Motor neuron (in vitro differentiated cells): ENCODE measurements around the gene FBXO45. TPM values are rescaled to one million over a fixed set of nuclear protein-coding genes. Genes with fewer than 3 reads are reported as not detected.
A peak's percentile ranks its signal among the peaks of the same experiment; 100 is the strongest.
"Not testable (repeated sequence)": the region's sequence is repeated elsewhere in the genome, so short reads cannot be mapped to it uniquely, and the experiment has no call there.

Source experiments
- ATAC-seq, 8 experiments: fragments of 200-7000 bp; cut with Tn5 transposase; replicated peaks in 6 of 8; 2 replicates each; pipeline ENCODE4 v1.8.0; 2021; ENCODE audit warnings: mild to moderate bottlenecking in 8 of 8, moderate library complexity in 8 of 8
- H3K27ac ChIP-seq, 2 donors: fragments of 250-450 bp; sonication (Bioruptor Pico); 2 replicates each; pipeline ENCODE4 v1.9.0; 2021; ENCODE audit warnings: antibody characterized with exemption in 2 of 2, mild to moderate bottlenecking in 2 of 2, moderate library complexity in 1 of 2
- H3K4me1 ChIP-seq, 2 donors: fragments of 250-450 bp; sonication (Bioruptor Pico); replicated peaks in 1 of 2; 2 replicates each; pipeline ENCODE4 v1.6.1; 2021; ENCODE audit warnings: antibody characterized with exemption in 2 of 2, mild to moderate bottlenecking in 2 of 2, moderate library complexity in 1 of 2
- H3K4me3 ChIP-seq, 5 donors: fragments of 250-450 bp; sonication (Bioruptor Pico); 2 replicates each; pipeline ENCODE4 v1.9.0; 2021; ENCODE audit warnings: antibody characterized with exemption in 5 of 5, mild to moderate bottlenecking in 5 of 5, moderate library complexity in 4 of 5
- WGBS, 10 experiments: fragments of 450-650 bp; shearing (Covaris generic); methylation state at CpG; one replicate each; pipeline ENCODE4 v1.0.0; 2022; 5-methylcytosine and 5-hydroxymethylcytosine counted together
- in situ Hi-C, 9 experiments: fragments of 400-800 bp; cut with MboI; loops; one replicate each; pipeline ENCODE4 v1.15.0; 2021; ENCODE audit warnings: low sequenced_read_pairs in 9 of 9, low pct_unique_long_range_greater_than_20kb in 2 of 9; ENCODE audit not compliant: unreplicated experiment in 9 of 9
- total RNA-seq, 8 experiments: library from RNA; unstranded; fragments of 300-600 nt; gene quantifications; 2 replicates each; pipeline versions ENCODE4 v1.2.3 to v1.2.4, GENCODE V29; 2022

The FBXO45 gene
- total RNA-seq, 8 experiments from 2014 or later = 4.5 to 16.3 (median 12.4) TPM

- no peak overlapping the region for H3K27ac ChIP-seq
- WGBS, 10 experiments = 11 to 100% (median 39%) methylated on average over 1 to 5 of the region's 5 CpGs; no CpG with 5 or more reads in 1 of the 10 experiments
- ATAC-seq = peak; percentile 94 to 100 (median 100)
- H3K4me3 ChIP-seq = no peak overlapping the region
- in situ Hi-C loops = no loop called here
- H3K4me1 ChIP-seq = peaks cover 0 to 4% of the 10 kb centered on the region in 2 donors
Observed at GRCh38 chr3:196609343-196609775, 40.9 kb downstream of the FBXO45 start.

DNA sequence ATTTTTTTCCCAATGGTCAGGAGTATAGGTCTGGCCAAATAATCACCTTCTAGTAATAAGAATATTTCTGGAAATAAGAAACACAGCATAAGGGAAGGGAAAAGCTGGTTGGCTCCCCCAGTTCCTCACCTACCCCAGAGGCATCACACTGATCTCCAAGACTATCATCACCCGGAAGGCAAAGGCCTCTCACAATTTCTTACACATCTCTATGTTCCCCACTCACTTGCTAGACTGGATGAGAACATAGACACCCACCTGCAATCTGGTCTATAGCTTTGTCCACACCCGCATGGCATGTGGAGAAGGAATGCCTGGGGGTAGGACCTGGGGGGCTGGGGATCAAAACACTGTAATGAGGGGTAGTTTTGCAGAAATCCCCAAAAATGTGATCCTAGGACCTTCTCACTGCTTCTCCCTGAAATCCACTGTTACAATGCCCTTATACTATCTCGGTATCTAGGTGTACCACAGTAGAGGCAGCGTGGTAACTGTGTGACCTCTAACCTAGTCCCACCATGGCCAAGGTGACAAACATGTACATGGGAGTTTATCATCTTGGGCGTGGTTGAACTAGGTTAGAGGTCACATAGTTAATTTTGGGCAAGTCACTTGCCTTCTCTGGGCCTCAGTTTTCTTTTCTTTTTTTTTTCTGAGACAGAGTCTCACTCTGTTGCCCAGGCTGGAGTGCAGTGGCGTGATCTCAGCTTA lies 41.5 kb downstream of the FBXO45 start:
- in situ Hi-C loops = loop anchor here in 2 of 9 experiments (10.0 kb wide), 1 partner anchor 75 kb away; no protein-coding TSS in a partner anchor
- H3K4me1 ChIP-seq = peaks cover 0 to 4% of the 10 kb centered on the region in 2 donors
- no peak overlapping the region for H3K4me3 ChIP-seq
- no peak overlapping the region for H3K27ac ChIP-seq
- WGBS, 10 experiments = 11 to 100% (median 85%) methylated on average over 1 to 4 of the region's 6 CpGs; no CpG with 5 or more reads in 4 of the 10 experiments
- ATAC-seq = peak in 1 of 8 experiments; percentile 11

DNA sequence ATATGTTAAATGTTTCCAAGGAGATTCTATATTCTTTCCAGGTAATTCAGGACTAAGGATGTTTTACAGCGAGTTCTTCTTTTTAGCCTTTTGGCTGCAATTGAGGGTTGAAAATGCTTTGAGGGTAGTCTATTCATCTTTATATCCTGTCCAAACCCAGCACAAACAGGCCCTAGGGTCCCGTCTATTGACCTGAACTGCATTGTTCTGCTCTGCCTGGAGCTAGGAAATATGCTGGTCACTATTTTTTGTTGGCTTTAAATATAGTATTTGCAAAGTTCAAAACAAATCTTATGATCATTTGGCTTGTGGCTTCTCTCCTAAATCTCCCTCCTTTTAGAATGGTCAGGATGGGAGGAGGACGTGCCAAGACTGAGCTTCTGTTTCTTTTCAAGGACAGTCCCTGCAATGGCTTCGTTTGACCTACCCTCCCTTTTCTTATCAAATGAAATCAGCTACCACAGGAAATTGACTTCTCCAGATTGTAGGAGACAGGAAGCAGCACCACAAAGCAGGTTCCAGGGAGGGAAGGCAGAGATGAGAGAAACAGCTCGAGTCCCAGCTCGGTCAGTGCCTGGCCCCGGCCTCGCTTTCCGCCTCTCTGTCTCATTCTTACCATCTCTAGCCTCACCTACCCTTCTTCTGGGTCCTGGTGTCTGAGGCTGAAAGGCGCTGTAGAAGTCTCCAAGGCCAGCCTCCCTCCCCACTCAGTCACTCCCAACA lies 43.5 kb downstream of the FBXO45 start:
- Histone ChIP-seq H3K4me3 (no peak overlapping the region), H3K4me1 (peaks cover 0 to 4% of the 10 kb centered on the region in 2 donors), H3K27ac (no peak overlapping the region)
- in situ Hi-C loops = loop anchor here in 2 of 9 experiments (10.0 kb wide), 1 partner anchor 73 kb away; no protein-coding TSS in a partner anchor
- no peak for ATAC-seq
- WGBS, 10 experiments = 71 to 100% (median 84%) methylated on average over 1 to 8 of the region's 10 CpGs

DNA sequence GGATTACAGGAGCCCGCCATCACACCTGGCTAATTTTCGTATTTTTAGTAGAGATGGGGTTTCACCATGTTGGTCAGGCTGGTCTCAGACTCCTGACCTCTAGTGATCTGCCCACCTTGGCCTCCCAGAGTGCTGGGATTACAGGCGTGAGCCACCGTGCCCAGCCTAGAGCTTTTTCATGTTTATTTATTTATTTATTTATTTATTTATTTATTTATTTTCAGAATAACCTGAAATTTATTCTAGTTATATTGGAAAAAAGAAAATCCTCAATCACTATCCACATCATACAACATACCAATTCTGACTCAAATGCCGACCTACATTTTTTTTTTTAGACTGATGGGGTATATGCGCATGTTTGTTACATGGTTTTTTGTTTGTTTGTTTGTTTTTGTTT lies 46.8 kb downstream of the FBXO45 start:
- peaks cover 11 to 15% of the 10 kb centered on the region in 2 donors for H3K4me1 ChIP-seq
- WGBS, 10 experiments = 63 to 98% (median 87%) methylated on average over 1 to 6 of the region's 6 CpGs; no CpG with 5 or more reads in 2 of the 10 experiments
- in situ Hi-C loops = loop anchor here in 2 of 9 experiments (10.0 kb wide), 1 partner anchor 70 kb away; no protein-coding TSS in a partner anchor
- not testable (repeated sequence) for H3K4me3 ChIP-seq, H3K27ac ChIP-seq, ATAC-seq

GRCh38 chr3:196617256-196617655 lies 48.8 kb downstream of the FBXO45 start:
- WGBS, 10 experiments = 10 to 88% (median 78%) methylated on average over 1 to 5 of the region's 5 CpGs; no CpG with 5 or more reads in 1 of the 10 experiments
- no peak overlapping the region for H3K27ac ChIP-seq
- no peak overlapping the region for H3K4me3 ChIP-seq
- no peak for ATAC-seq
- H3K4me1 ChIP-seq = peaks cover 12 to 14% of the 10 kb centered on the region in 2 donors
- in situ Hi-C loops = loop anchor here in 2 of 9 experiments (10.0 kb wide), 1 partner anchor 68 kb away; no protein-coding TSS in a partner anchor

GRCh38 chr3:196619223-196619622 lies 50.8 kb downstream of the FBXO45 start:
- in situ Hi-C loops = loop anchor here in 2 of 9 experiments (10.0 kb wide), 1 partner anchor 66 kb away; no protein-coding TSS in a partner anchor
- ATAC-seq = peak in 1 of 8 experiments; percentile 31
- Histone ChIP-seq H3K4me3 (no peak overlapping the region), H3K4me1 (peaks cover 12 to 16% of the 10 kb centered on the region in 2 donors), H3K27ac (no peak overlapping the region)
- WGBS, 10 experiments = 19 to 65% (median 48%) methylated on average over 1 to 5 of the region's 5 CpGs; no CpG with 5 or more reads in 2 of the 10 experiments

GRCh38 chr3:196619627-196620026 lies 51.2 kb downstream of the FBXO45 start:
- ATAC-seq = peak in 3 of 8 experiments; percentile 33 to 86 (median 57)
- peaks cover 12 to 16% of the 10 kb centered on the region in 2 donors for H3K4me1 ChIP-seq
- in situ Hi-C loops = loop anchor here in 2 of 9 experiments (10.0 kb wide), 1 partner anchor 65 kb away; no protein-coding TSS in a partner anchor
- not testable (repeated sequence) for H3K4me3 ChIP-seq, H3K27ac ChIP-seq
- WGBS, 10 experiments = no CpG with 5 or more reads among the region's 5 CpGs

- Histone ChIP-seq H3K27ac (no peak overlapping the region), H3K4me3 (no peak overlapping the region), H3K4me1 (peaks cover 12 to 16% of the 10 kb centered on the region in 2 donors)
- in situ Hi-C loops = no loop called here
- 20 to 100% (median 68%) methylated on average over 1 to 10 of the region's 10 CpGs; no CpG with 5 or more reads in 1 of the 10 experiments for WGBS, 10 experiments
- ATAC-seq = peak in 4 of 8 experiments; percentile 38 to 93 (median 52)
Observed at GRCh38 chr3:196620161-196620604, 51.7 kb downstream of the FBXO45 start.

DNA sequence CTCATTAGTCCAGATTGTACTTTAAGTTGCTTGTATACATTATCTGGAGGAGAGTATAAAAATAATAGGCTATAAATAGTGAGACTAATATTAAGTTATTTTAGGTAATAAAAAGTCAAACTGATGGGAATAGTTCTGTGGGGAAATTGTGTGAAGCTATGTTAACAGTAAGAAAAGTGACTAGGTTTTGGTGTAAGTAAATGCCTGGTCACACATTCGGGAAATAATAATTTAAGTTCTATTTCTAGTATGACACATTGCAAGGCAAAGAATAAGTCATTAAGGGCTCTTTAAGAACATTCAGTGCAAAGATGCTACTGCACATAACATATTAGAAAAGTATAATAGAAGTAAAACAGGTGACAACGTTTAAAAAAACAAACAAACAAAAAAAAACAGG lies 52.2 kb downstream of the FBXO45 start:
- in situ Hi-C loops = no loop called here
- no peak for ATAC-seq
- H3K27ac ChIP-seq = no peak overlapping the region
- WGBS, 10 experiments = 25 to 100% (median 79%) methylated on average over 1 to 2 of the region's 2 CpGs; no CpG with 5 or more reads in 1 of the 10 experiments
- H3K4me3 ChIP-seq = no peak overlapping the region
- peaks cover 12 to 16% of the 10 kb centered on the region in 2 donors for H3K4me1 ChIP-seq

GRCh38 chr3:196621611-196622010 lies 53.2 kb downstream of the FBXO45 start:
- WGBS, 10 experiments = 80 to 100% (median 95%) methylated on average over 2 to 10 of the region's 10 CpGs; no CpG with 5 or more reads in 5 of the 10 experiments
- in situ Hi-C loops = no loop called here
- Histone ChIP-seq H3K4me3 (no peak overlapping the region), H3K27ac (no peak overlapping the region), H3K4me1 (peaks cover 12 to 16% of the 10 kb centered on the region in 2 donors)
- no peak for ATAC-seq

DNA sequence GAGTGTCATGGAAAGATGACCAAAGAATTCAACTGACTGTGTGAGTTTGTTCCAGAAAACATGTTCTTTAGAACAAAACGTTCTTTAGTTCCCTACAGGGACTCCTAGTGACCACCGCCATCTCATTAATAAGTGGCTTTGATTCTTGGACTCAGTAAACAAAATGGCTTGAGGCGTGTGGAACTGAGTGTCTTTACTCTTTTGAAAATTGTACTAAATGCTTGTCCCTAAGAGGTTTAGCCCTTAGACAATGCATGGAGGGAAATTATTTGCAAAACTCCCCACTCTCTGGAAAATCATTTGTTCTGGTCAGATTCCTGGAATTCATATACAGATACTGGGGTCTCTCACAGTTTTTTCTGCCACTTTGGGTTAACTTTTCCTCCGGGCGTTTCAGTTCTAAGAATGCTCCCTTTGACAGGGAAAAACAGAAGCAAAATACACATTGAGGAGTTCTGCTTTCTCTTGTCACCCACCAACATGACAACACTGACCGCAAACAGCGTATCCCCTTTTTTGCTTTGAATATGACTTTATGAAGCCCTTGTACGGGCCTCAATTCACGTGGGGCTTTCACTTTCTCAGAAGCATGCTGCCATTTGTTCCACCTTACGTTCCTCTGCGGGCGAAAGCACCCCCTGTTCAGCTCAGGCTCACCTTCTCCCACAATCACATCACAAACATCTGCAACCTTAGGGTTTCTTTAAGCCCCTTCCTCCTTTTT lies 55.8 kb downstream of the FBXO45 start:
- Histone ChIP-seq H3K4me1 (peaks cover 10 to 12% of the 10 kb centered on the region in 2 donors), H3K27ac (no peak overlapping the region), H3K4me3 (no peak overlapping the region)
- in situ Hi-C loops = no loop called here
- ATAC-seq = peak in 1 of 8 experiments; percentile 77
- WGBS, 10 experiments = 56 to 95% (median 73%) methylated on average over 3 to 11 of the region's 12 CpGs

DNA sequence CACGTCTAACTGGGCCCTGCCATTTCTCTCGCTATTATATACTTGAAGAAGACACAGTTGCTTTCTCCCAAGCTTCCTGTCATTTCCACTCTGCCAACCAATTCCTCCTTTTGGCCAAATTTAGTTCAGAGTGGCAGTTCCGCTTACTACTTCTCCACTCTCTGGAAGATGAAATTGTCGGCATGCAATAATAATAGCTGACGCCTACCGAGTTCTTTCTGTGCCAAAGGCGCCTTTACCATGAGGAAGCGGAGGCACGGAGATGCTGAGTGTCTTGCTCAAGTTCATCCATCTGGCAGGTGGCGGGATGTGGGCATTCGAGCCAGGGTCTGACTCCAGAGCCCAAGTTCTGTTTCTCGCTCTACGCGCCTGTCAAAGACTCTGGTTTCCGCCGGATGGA lies 56.4 kb downstream of the FBXO45 start:
- Histone ChIP-seq H3K27ac (no peak overlapping the region), H3K4me1 (peaks cover 4 to 8% of the 10 kb centered on the region in 2 donors), H3K4me3 (no peak overlapping the region)
- in situ Hi-C loops = no loop called here
- WGBS, 10 experiments = 80 to 100% (median 95%) methylated on average over 1 to 13 of the region's 16 CpGs; no CpG with 5 or more reads in 3 of the 10 experiments
- no peak for ATAC-seq
